IMR-90 (cell line): ENCODE measurements around the gene LYPD6B. TPM values are rescaled to one million over a fixed set of nuclear protein-coding genes. Genes with fewer than 3 reads are reported as not detected.

Source experiments
- ATAC-seq: fragments of 200-7000 bp; cut with Tn5 transposase; 2 replicates; pipeline ENCODE4 v1.9.1; 2020; ENCODE audit warnings: low read depth, mild to moderate bottlenecking, moderate library complexity
- BruUV-seq: library from RNA; stranded (reverse); fragments of 400-500 nt; replicated peaks from 2 replicates; lab custom pipeline; 2021; lab: Mats Ljungman, UMichigan
- CTCF ChIA-PET: fragments of 300-600 bp; formaldehyde crosslinking; extraction: SDS; loops from one replicate; lab custom pipeline; 2021; ENCODE audit warnings: antibody characterized with exemption; lab: Yijun Ruan, JAX
- POLR2A ChIA-PET: fragments of 300-600 bp; sonication (Branson Sonifier 250); formaldehyde crosslinking; loops from one replicate; lab custom pipeline; 2022; ENCODE audit warnings: antibody characterized with exemption; ENCODE audit not compliant: unreplicated experiment; lab: Charles Lee
- DNase-seq: peaks from one replicate; pipeline ENCODE4 v3.0.0; 2013
- H2AFZ ChIP-seq: replicated peaks from 2 replicates; pipeline ENCODE3; 2013; ENCODE audit warnings: low read length, mild to moderate bottlenecking; ENCODE audit not compliant: poor library complexity
- H2AK5ac ChIP-seq: 2 replicates; pipeline ENCODE4 v1.6.1; 2013; ENCODE audit warnings: low read depth, low read length, inconsistent platforms
- H2AK9ac ChIP-seq: replicated peaks from 2 replicates; pipeline ENCODE3; 2013; ENCODE audit warnings: mild to moderate bottlenecking, low read depth, low read length, moderate library complexity; ENCODE audit not compliant: poor library complexity
- H2BK120ac ChIP-seq: 2 replicates; pipeline ENCODE4 v1.6.1; 2013; ENCODE audit warnings: low read depth, low read length, inconsistent platforms
- H2BK15ac ChIP-seq: 3 replicates; pipeline ENCODE4 v1.6.1; 2013; ENCODE audit warnings: low read depth, low read length, inconsistent platforms
- H2BK20ac ChIP-seq: 2 replicates; pipeline ENCODE4 v1.6.1; 2013; ENCODE audit warnings: low read depth, mild to moderate bottlenecking, inconsistent platforms, low read length, moderate library complexity
- H2BK5ac ChIP-seq: 2 replicates; pipeline ENCODE4 v1.6.1; 2013; ENCODE audit warnings: mild to moderate bottlenecking, low read depth, low read length, inconsistent platforms; ENCODE audit not compliant: poor library complexity, severe bottlenecking
- H3K14ac ChIP-seq: replicated peaks from 2 replicates; pipeline ENCODE4 v1.6.1; 2013; ENCODE audit warnings: low read depth, low read length, inconsistent platforms
- H3K18ac ChIP-seq: 2 replicates; pipeline ENCODE4 v1.6.1; 2013; ENCODE audit warnings: low read depth, low read length, control low read depth
- H3K23ac ChIP-seq: 2 replicates; pipeline ENCODE4 v1.6.1; 2013; ENCODE audit warnings: low read depth, low read length, inconsistent platforms
- H3K27ac ChIP-seq: 2 replicates; pipeline ENCODE4 v1.5.1; 2013; ENCODE audit warnings: mild to moderate bottlenecking, control low read depth, low read length; ENCODE audit not compliant: insufficient read depth
- H3K27me3 ChIP-seq: 2 replicates; pipeline ENCODE4 v1.6.1; 2013; ENCODE audit warnings: low read length; ENCODE audit not compliant: control insufficient read depth, insufficient read depth
- H3K36me3 ChIP-seq: 2 replicates; pipeline ENCODE4 v1.6.1; 2013; ENCODE audit warnings: low read length, mixed read lengths; ENCODE audit not compliant: control insufficient read depth, insufficient read depth
- H3K4ac ChIP-seq: 2 replicates; pipeline ENCODE4 v1.6.1; 2013; ENCODE audit warnings: low read depth, low read length, inconsistent platforms
- H3K4me1 ChIP-seq: 2 replicates; pipeline ENCODE4 v1.6.1; 2013; ENCODE audit warnings: low read length, mixed read lengths; ENCODE audit not compliant: control insufficient read depth, insufficient read depth
- H3K4me2 ChIP-seq: 2 replicates; pipeline ENCODE4 v1.6.1; 2013; ENCODE audit warnings: low read depth, mild to moderate bottlenecking, control low read depth, low read length, moderate library complexity
- H3K4me3 ChIP-seq: 2 replicates; pipeline ENCODE4 v1.5.1; 2013; ENCODE audit warnings: low read depth, mild to moderate bottlenecking, control low read depth, low read length, moderate library complexity; ENCODE audit not compliant: insufficient read depth
- H3K56ac ChIP-seq: 2 replicates; pipeline ENCODE4 v1.6.1; 2013; ENCODE audit warnings: low read length, inconsistent platforms; ENCODE audit not compliant: insufficient read depth; ENCODE audit errors: extremely low read depth
- H3K79me1 ChIP-seq, 2 experiments: 2 replicates each; pipeline ENCODE4 v1.6.1; 2013; ENCODE audit warnings: low read length in 2 of 2, inconsistent platforms in 1 of 2, low read depth in 1 of 2
- H3K9ac ChIP-seq: 2 replicates; pipeline ENCODE4 v1.6.1; 2013; ENCODE audit warnings: low read depth, low read length, control low read depth
- H3K9me1 ChIP-seq: 2 replicates; pipeline ENCODE4 v1.6.1; 2013; ENCODE audit warnings: low read length, inconsistent platforms; ENCODE audit not compliant: insufficient read depth
- H3K9me3 ChIP-seq: 2 replicates; pipeline ENCODE4 v1.6.1; 2013; ENCODE audit warnings: low read length; ENCODE audit not compliant: control insufficient read depth, insufficient read depth
- H4K20me1 ChIP-seq: 2 replicates; pipeline ENCODE4 v1.6.1; 2013; ENCODE audit warnings: low read length, inconsistent platforms; ENCODE audit not compliant: insufficient read depth
- H4K5ac ChIP-seq: 2 replicates; pipeline ENCODE4 v1.6.1; 2013; ENCODE audit warnings: mild to moderate bottlenecking, low read depth, low read length, control low read depth
- H4K8ac ChIP-seq, 2 experiments: 2 replicates each; pipeline ENCODE4 v1.6.1; 2013; ENCODE audit warnings: low read depth in 2 of 2, low read length in 2 of 2, control low read depth in 1 of 2, inconsistent platforms in 1 of 2
- H4K91ac ChIP-seq: 2 replicates; pipeline ENCODE4 v1.6.1; 2013; ENCODE audit warnings: low read depth, low read length, inconsistent platforms; ENCODE audit not compliant: insufficient read depth
- BHLHE40 ChIP-seq: fragments of 150-350 bp; IDR thresholded peaks from 2 replicates; pipeline ENCODE4 v1.6.1; 2016; ENCODE audit warnings: mild to moderate bottlenecking, low read depth, low read length
- CTCF ChIP-seq: conservative IDR thresholded peaks from 2 replicates; pipeline ENCODE4 v1.5.1; 2012; ENCODE audit warnings: mild to moderate bottlenecking, low read depth, low read length, improper control_type of control experiment
- ELK1 ChIP-seq: fragments of 150-350 bp; IDR thresholded peaks from 2 replicates; pipeline ENCODE4 v1.6.1; 2016; ENCODE audit warnings: low read depth, mild to moderate bottlenecking, low read length, moderate library complexity, borderline replicate concordance
- MAFK ChIP-seq: IDR thresholded peaks from 2 replicates; pipeline ENCODE4 v1.6.1; 2012; ENCODE audit warnings: low read depth, low read length, improper control_type of control experiment
- NFE2L2 ChIP-seq: fragments of 150-350 bp; IDR thresholded peaks from 2 replicates; pipeline ENCODE4 v1.6.1; 2016; ENCODE audit warnings: low read depth, mild to moderate bottlenecking, low read length
- SMC3 ChIP-seq: fragments of 150-350 bp; IDR thresholded peaks from 2 replicates; pipeline ENCODE4 v1.6.1; 2016; ENCODE audit warnings: low read depth, mild to moderate bottlenecking, antibody characterized with exemption, low read length, moderate library complexity
- WGBS, 2 experiments: methylation state at CpG; one replicate each; pipeline versions ENCODE4 v1.1.5 to v1.1.7; 2013; ENCODE audit warnings: missing lambda C conversion rate in 2 of 2; ENCODE audit not compliant: insufficient read length in 1 of 2; ENCODE audit errors: extremely low coverage in 2 of 2; 5-methylcytosine and 5-hydroxymethylcytosine counted together
- dilution Hi-C: fragments of 300-500 bp; cut with HindIII; formaldehyde crosslinking; loops from one replicate; pipeline ENCODE4 v1.14.3; 2018; ENCODE audit warnings: low sequenced_read_pairs; ENCODE audit not compliant: unreplicated experiment
- in situ Hi-C: fragments of 300-500 bp; cut with MboI; formaldehyde crosslinking; loops from 3 replicates; pipeline ENCODE4 v1.14.3; 2019; ENCODE audit warnings: low sequenced_read_pairs, inconsistent platforms, mixed read lengths
- intact Hi-C: fragments of 100-400 bp; cut with micrococcal nuclease; formaldehyde crosslinking; loops from 2 replicates; pipeline ENCODE4 v1.10.0; 2022
- polyA plus RNA-seq, 3 experiments: library from polyadenylated mRNA; depleted of rRNA; stranded (reverse); fragments of >200 nt; gene quantifications; 2 replicates each; pipeline ENCODE4 v1.2.3, GENCODE V29; 2012; ENCODE audit warnings: low replicate concordance in 1 of 3
- total RNA-seq: library from RNA; depleted of rRNA; stranded (reverse); fragments of >200 nt; gene quantifications from 2 replicates; pipeline ENCODE4 v1.2.3, GENCODE V29; 2012

Gene LYPD6B
- total and polyA plus RNA-seq, 2 of the 4 experiments (the other 2 are of a cell fraction): 0.05 TPM; not detected in 1

GRCh38 chr2:149068996-149069888 is 30.7 kb downstream of the LYPD6B start:
- Histone ChIP-seq H3K18ac (no peak overlapping the region; the same call in 1 of the 2 replicates), H3K79me1 (no peaks in the 10 kb centered on the region), H2BK15ac (0 out of 3 replicates have a peak overlapping the region, but pooled peaks have one; percentile 42), H2AK9ac (no peak overlapping the region), H3K9ac (no peak overlapping the region), H4K91ac (peak overlapping the region; percentile 80; the same call in 1 of the 2 replicates), H3K27me3 (no peaks in the 10 kb centered on the region), H3K56ac (peak overlapping the region; percentile 41; the same call in 1 of the 2 replicates), H3K4me3 (no peak overlapping the region), H2BK120ac (peak overlapping the region; percentile 59), H3K4me2 (peak overlapping the region; percentile 75), H3K14ac (no peak overlapping the region), H3K9me1 (peaks cover 2% of the 10 kb centered on the region; the same call in 1 of the 2 replicates), H3K23ac (no peak overlapping the region), H4K5ac (no peak overlapping the region), H3K9me3 (no peaks in the 10 kb centered on the region), H3K4me1 (peaks cover 7% of the 10 kb centered on the region), H2BK20ac (peak overlapping the region; percentile 70), H3K27ac (no peak overlapping the region), H3K4ac (0 out of 2 replicates have a peak overlapping the region, but pooled peaks have one; percentile 28), H4K20me1 (no peaks in the 10 kb centered on the region), H2BK5ac (no peak overlapping the region), H3K36me3 (no peaks in the 10 kb centered on the region), H2AK5ac (no peak overlapping the region), H4K8ac (no peak overlapping the region), H2AFZ (no peak overlapping the region)
- no TSS peak for BruUV-seq
- POLR2A ChIA-PET: no interaction called here
- CTCF ChIA-PET: interaction anchor here (0.6 kb wide), 2 partner anchors 339 to 493 kb away, joined by 3 read pairs; no protein-coding TSS in a partner anchor
- intact Hi-C loops (no loop called here), dilution Hi-C loops (no loop called here), in situ Hi-C loops (no loop called here)
- no peak for TF ChIP-seq ELK1
- no peak for TF ChIP-seq MAFK
- TF ChIP-seq SMC3: no peak
- TF ChIP-seq BHLHE40: no peak
- TF ChIP-seq CTCF: no peak
- TF ChIP-seq NFE2L2: no peak
- peak; percentile 82 for ATAC-seq
- 7% methylated on average over 3 of the region's 5 CpGs; no CpG with 5 or more reads in 1 of the 2 experiments for WGBS, 2 experiments
- peak; percentile 61 for DNase-seq
